C4-2B (cell line): Measurements from ENCODE around the gene KPNB1.

Experiments used
- CTCF ChIP-seq: fragments of 450-650 bp; conservative IDR thresholded peaks from 2 replicates; pipeline ENCODE4 v1.5.1; 2017; ENCODE audit warnings: mild to moderate bottlenecking
- ZFX ChIP-seq: fragments of 450-650 bp; IDR thresholded peaks from 2 replicates; pipeline ENCODE4 v1.6.1; 2017

GRCh38 chr17:47684025-47684424 is 34.3 kb downstream of the KPNB1 start:
- TF ChIP-seq CTCF (no peak), ZFX (no peak)
